Smooth muscle cell of the brain vasculature (primary cell): ENCODE measurements around the gene TAF11L7.
"Not testable (repeated sequence)": the region's sequence is repeated elsewhere in the genome, so short reads cannot be mapped to it uniquely, and the experiment has no call there.

Experiments
- DNase-seq: peaks from one replicate; pipeline ENCODE4 v3.0.0-alpha.2; 2012; ENCODE audit warnings: low read depth, low spot score

TAF11L7 gene

DNA sequence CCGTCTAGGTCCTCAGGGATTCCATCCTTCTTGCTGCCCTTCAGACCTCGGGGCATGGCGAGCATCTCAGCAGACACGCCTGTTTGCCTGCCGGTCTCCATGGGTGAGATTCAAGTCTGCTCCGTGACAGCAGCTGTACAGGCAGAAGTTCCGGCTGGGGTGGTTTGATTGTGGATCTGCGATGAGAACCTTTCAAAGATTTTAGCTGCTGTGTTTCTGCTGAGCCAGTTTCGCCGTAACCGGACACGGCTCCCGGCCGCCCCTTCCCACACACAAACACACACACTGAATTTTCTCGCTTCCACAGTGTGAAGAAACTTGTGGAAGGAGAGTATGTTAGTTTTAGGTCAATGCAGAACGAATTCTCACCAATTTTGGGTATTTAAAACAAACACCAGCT is at the start of gene TAF11L7:
TSS of gene TAF11L7 (minus strand) at position 101 of the 400 bp plus-strand sequence.
- DNase-seq: not testable (repeated sequence)

DNA sequence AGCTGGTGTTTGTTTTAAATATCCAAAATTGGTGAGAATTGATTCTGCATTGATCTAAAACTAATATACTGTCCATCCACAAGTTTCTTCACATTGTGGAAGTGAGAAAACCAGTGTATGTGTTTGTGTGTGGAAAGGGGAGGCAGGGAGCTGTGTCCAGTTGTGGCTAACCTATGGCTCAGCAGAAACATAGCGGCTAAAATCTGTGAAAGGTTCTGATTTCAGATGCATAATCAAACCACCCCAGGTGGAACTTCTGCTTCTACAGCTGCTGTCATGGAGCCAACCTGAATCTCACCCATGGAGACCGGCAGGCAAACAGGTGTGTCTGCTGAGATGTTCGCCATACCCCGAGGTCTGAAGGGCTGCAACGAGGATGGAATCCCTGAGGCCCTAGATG is 48.6 kb upstream of the TAF11L7 start, which contains the start of gene TAF11L14:
TSS of gene TAF11L14 (plus strand) at position 301 of the 400 bp plus-strand sequence.
- no peak for DNase-seq

DNA sequence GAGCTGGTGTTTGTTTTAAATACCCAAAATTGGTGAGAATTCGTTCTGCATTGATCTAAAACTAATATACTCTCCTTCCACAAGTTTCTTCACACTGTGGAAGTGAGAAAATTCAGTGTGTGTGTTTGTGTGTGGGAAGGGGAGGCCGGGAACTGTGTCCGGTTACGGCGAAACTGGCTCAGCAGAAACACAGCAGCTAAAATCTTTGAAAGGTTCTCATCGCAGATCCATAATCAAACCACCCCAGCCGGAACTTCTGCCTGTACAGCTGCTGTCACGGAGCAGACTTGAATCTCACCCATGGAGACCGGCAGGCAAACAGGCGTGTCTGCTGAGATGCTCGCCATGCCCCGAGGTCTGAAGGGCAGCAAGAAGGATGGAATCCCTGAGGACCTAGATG is 46.2 kb upstream of the TAF11L7 start, which contains the start of gene TAF11L13:
TSS of gene TAF11L13 (plus strand) at position 301 of the 400 bp plus-strand sequence.
- DNase-seq: not testable (repeated sequence)

DNA sequence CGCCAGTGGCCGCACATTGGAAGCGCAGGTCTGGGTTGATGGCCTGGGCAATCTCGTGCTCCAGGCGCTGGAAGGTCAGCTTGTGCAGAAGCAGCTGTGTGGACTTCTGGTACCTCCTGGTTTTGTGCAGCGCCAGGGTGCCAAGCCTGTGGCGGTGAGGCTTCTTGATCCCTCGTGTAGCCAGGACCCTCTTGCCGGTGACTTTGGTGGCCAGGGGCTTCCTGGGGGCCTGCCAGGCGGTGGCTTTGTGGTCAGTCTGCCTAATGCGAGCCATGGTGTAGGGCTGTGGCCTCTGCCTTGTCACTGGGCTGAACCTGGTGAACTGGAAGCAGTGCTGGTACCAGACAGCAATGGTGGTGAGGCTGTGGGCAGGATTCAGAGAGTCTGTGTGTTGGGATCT is 40.1 kb upstream of the TAF11L7 start:
- DNase-seq: no peak

DNA sequence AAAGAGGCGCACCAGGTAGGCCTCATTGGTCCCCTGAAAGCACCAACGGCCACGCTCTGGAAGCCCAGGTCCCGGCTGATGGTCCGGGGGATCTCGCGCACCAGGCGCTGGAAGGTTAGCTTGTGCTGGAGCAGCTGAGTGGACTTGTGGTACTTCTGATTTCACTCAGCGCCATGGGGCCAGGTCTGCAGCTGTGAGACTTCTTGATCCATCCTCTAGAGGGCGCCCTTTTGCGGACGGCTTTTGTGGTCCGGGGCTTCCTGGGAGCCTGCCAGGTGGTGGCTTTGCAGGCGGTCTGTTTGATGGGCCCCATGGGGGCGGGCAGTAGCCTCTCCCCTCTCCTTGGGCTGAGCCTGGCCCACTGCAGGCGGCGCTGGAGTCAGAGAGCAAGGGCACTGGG is 35.1 kb upstream of the TAF11L7 start:
- DNase-seq: no peak

DNA sequence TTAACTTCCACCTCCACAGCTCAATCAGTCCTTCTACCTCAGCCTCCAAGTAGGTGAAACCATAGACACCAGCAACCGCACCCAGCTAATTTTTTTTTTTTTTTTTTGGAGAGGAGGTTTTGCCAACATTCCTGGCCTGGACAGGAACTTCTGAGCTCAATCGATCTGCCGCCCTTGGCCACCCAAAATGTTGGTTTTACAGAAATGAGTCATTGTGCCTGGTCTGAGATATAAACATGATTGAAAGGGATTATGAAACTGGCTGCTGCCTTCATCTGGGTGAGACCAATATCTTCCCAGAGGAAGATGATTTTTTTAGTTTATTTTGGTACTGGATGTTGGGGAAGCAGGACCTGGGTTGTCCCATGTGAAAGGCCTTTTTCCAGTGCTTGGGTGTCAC is 33.8 kb upstream of the TAF11L7 start:
- DNase-seq: no peak

DNA sequence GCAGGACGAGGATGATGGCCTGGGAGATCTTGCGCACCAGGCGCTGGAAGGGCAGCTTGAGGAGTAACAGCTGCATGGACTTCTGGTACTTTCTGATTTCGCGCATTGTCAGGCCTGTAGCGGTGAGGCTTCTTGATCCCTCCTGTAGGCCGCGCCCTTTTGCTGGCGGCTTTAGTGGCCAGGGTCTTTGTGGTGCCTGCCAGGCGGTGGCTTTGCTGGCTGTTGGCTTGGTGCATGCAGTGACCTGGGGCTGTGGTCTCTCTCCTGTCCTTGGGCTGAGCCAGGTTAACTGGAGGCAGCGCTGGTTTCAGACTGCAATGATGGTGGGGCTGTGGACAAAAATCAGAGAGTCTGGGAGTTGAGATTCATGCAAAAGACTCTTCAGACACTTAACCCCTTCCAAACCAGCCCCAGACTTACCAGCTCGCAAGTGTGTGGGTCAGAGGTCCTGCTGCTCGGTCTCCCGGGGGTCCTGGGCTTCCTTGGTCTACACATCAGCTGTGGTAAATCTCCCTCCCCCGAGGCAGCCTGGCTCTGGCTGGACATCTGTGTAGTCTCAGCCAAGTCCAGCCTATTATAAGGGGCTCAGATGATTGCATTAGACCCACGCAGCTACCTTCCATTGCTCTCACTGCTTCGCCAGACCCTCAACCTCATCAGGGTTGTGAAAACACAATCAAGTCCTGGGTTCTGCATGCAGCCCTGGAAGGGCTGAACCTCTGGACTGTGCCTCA is 29.5 kb upstream of the TAF11L7 start:
- no peak for DNase-seq

DNA sequence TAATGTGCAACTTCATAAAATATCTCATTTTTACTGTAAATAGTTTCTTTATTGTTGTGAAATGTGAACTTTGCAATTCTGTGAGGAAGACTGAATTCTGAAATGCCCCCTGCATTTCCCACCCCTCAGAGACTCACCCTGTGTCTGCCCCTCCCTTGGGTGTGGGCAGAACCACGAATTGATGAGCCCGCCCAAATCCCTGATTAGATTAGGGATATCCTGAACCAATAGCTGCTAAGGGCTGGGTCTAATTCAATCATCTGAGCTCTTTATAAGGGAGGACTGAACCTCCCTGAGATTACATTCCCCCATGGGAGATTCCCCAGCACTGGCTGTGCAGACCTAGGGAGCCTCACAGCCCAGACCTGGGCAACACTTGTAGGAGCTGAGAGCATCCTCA is 24.5 kb upstream of the TAF11L7 start, which contains the start of gene TAF11L12:
TSS of gene TAF11L12 (plus strand) at position 301 of the 400 bp plus-strand sequence.
- not testable (repeated sequence) for DNase-seq

DNA sequence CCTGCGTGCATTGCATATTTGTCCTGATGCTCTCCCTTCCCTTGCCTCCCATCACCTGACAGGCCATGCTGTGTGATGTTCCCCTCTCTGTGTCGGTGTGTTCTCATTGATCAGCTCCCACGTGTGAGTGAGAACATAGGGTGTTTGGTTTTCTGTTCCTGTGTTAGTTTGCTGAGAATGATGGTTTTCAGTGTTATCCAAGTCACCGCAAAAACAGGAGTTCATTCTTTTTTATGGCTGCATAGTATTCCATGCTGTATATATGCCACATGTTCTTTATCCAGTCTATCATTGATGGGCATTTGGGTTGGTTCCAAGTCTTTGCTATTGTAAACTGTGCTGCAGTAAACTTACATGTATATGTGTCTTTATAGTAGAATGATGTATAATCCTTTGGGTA is 21.9 kb upstream of the TAF11L7 start:
- not testable (repeated sequence) for DNase-seq

DNA sequence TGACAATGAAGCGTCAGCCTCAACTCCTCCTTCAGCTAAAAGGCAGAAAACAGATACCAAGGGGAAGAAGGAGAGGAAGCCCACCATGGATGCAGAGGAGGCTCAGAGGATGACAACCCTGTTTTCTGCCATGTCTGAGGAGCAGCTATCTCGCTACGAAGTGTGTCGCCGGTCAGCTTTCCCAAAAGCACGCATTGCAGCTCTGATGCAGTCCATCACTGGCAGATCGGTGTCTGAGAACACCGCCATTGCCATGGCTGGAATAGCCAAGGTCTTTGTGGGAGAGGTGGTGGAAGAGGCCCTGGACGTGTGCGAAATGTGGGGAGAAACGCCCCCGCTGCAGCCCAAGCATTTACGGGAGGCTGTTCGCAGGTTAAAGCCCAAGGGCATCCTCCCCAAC is 19.4 kb upstream of the TAF11L7 start:
- no peak for DNase-seq

DNA sequence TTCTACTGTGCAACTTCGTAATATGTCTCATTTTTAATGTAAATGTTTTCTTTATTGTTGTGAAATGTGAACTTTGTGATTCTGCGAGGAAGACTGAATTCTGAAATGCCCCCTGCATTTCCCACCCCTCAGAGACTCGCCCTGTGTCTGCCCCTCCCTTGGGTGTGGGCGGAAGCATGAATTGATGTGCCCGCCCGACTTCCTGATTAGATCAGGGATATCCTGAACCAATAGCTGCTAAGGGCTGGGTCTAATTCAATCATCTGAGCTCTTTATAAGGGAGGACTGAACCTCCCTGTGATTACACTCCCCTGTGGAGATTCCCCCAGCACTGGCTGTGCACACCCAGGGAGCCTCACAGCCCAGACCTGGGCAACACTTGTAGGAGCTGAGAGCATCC is 18.3 kb upstream of the TAF11L7 start, which contains the start of gene TAF11L11:
TSS of gene TAF11L11 (plus strand) at position 304 of the 400 bp plus-strand sequence.
- not testable (repeated sequence) for DNase-seq

DNA sequence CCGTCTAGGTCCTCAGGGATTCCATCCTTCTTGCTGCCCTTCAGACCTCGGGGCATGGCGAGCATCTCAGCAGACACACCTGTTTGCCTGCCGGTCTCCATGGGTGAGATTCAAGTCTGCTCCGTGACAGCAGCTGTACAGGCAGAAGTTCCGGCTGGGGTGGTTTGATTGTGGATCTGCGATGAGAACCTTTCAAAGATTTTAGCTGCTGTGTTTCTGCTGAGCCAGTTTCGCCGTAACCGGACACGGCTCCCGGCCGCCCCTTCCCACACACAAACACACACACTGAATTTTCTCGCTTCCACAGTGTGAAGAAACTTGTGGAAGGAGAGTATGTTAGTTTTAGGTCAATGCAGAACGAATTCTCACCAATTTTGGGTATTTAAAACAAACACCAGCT is 12.2 kb upstream of the TAF11L7 start, which contains the start of gene TAF11L10:
TSS of gene TAF11L10 (minus strand) at position 101 of the 400 bp plus-strand sequence.
- DNase-seq: not testable (repeated sequence)

DNA sequence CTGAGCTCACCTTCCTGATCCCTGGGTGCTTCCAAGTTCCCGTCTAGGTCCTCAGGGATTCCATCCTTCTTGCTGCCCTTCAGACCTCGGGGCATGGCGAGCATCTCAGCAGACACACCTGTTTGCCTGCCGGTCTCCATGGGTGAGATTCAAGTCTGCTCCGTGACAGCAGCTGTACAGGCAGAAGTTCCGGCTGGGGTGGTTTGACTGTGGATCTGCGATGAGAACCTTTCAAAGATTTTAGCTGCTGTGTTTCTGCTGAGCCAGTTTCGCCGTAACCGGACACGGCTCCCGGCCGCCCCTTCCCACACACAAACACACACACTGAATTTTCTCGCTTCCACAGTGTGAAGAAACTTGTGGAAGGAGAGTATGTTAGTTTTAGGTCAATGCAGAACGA is 8.7 kb upstream of the TAF11L7 start, which contains the start of gene TAF11L9:
TSS of gene TAF11L9 (minus strand) at position 140 of the 400 bp plus-strand sequence.
- not testable (repeated sequence) for DNase-seq

DNA sequence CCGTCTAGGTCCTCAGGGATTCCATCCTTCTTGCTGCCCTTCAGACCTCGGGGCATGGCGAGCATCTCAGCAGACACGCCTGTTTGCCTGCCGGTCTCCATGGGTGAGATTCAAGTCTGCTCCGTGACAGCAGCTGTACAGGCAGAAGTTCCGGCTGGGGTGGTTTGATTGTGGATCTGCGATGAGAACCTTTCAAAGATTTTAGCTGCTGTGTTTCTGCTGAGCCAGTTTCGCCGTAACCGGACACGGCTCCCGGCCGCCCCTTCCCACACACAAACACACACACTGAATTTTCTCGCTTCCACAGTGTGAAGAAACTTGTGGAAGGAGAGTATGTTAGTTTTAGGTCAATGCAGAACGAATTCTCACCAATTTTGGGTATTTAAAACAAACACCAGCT is 5.3 kb upstream of the TAF11L7 start, which contains the start of gene TAF11L8:
TSS of gene TAF11L8 (minus strand) at position 101 of the 400 bp plus-strand sequence.
- DNase-seq: not testable (repeated sequence)
